PC-3 (cell line): Measurements from ENCODE around the gene GFOD1. TPM values are rescaled to one million over a fixed set of nuclear protein-coding genes. Genes with fewer than 3 reads are reported as not detected.

Experiments
- ATAC-seq: fragments of 200-7000 bp; cut with Tn5 transposase; 2 replicates; pipeline ENCODE4 v1.9.1; 2020; ENCODE audit warnings: mild to moderate bottlenecking, moderate library complexity
- BruUV-seq: library from RNA; stranded (reverse); fragments of 400-500 nt; replicated peaks from 2 replicates; lab custom pipeline; 2021; lab: Mats Ljungman, UMichigan
- CTCF ChIA-PET: fragments of 300-600 bp; sonication (Branson Sonifier 250); formaldehyde crosslinking; loops from one replicate; lab custom pipeline; 2022; ENCODE audit warnings: antibody characterized with exemption; lab: Charles Lee
- POLR2A ChIA-PET: fragments of 300-600 bp; sonication (Branson Sonifier 250); formaldehyde crosslinking; loops from one replicate; lab custom pipeline; 2022; ENCODE audit warnings: antibody characterized with exemption; ENCODE audit not compliant: unreplicated experiment; lab: Charles Lee
- DNase-seq: peaks from one replicate; pipeline ENCODE4 v3.0.0-alpha.2; 2015
- H2AFZ ChIP-seq: fragments of 300-600 bp; sonication (generic); 2 replicates; pipeline ENCODE4 v1.6.0; 2016; ENCODE audit warnings: antibody characterized with exemption, low read length
- H3F3A ChIP-seq: fragments of 300-600 bp; sonication (generic); one replicate; pipeline ENCODE4 v1.6.0; 2017; ENCODE audit warnings: antibody characterized with exemption, low read length, control low read depth, mild to moderate bottlenecking; ENCODE audit not compliant: unreplicated experiment
- H3K27ac ChIP-seq: fragments of 300-600 bp; sonication (generic); 2 replicates; pipeline ENCODE4 v1.5.1; 2016; ENCODE audit warnings: mild to moderate bottlenecking, low read length
- H3K27me3 ChIP-seq: fragments of 300-600 bp; sonication (generic); 2 replicates; pipeline ENCODE4 v1.6.1; 2016; ENCODE audit warnings: low read length, mixed read lengths
- H3K36me3 ChIP-seq: fragments of 300-600 bp; sonication (generic); 2 replicates; pipeline ENCODE4 v1.6.1; 2016; ENCODE audit warnings: low read depth, mixed run types, low read length, mixed read lengths
- H3K4me1 ChIP-seq: fragments of 300-600 bp; sonication (generic); 2 replicates; pipeline ENCODE4 v1.5.1; 2016; ENCODE audit warnings: low read length; ENCODE audit not compliant: insufficient read depth
- H3K4me2 ChIP-seq: fragments of 300-600 bp; sonication (generic); 2 replicates; pipeline ENCODE4 v1.6.0; 2016; ENCODE audit warnings: low read length
- H3K4me3 ChIP-seq: fragments of 300-600 bp; sonication (generic); 2 replicates; pipeline ENCODE4 v1.5.1; 2016; ENCODE audit warnings: mild to moderate bottlenecking, low read length, mixed read lengths
- H3K79me2 ChIP-seq: fragments of 300-600 bp; sonication (generic); 2 replicates; pipeline ENCODE4 v1.6.1; 2017; ENCODE audit warnings: low read length, mixed read lengths
- H3K9ac ChIP-seq: fragments of 300-600 bp; sonication (generic); 2 replicates; pipeline ENCODE4 v1.6.0; 2016; ENCODE audit warnings: mild to moderate bottlenecking, low read length
- H3K9me2 ChIP-seq: fragments of 300-600 bp; sonication (generic); replicated peaks from 2 replicates; pipeline ENCODE4 v1.6.1; 2016; ENCODE audit warnings: mixed run types, low read length, mixed read lengths
- H3K9me3 ChIP-seq: fragments of 300-600 bp; sonication (generic); 2 replicates; pipeline ENCODE4 v1.6.1; 2016; ENCODE audit warnings: low read length, mixed read lengths
- H4K20me1 ChIP-seq: fragments of 300-600 bp; sonication (generic); 2 replicates; pipeline ENCODE4 v1.6.1; 2016; ENCODE audit warnings: low read length, mixed read lengths
- EZH2 ChIP-seq: fragments of 300-600 bp; sonication (generic); IDR thresholded peaks from one replicate; pipeline ENCODE4 v1.6.1; 2017; ENCODE audit warnings: antibody characterized with exemption, mild to moderate bottlenecking, low read length; ENCODE audit not compliant: unreplicated experiment
- EZH2phosphoT487 ChIP-seq: fragments of 300-600 bp; sonication (generic); IDR thresholded peaks from 2 replicates; pipeline ENCODE4 v1.6.1; 2018; ENCODE audit warnings: mild to moderate bottlenecking, antibody characterized with exemption, low read length, borderline replicate concordance
- intact Hi-C: fragments of 100-400 bp; cut with micrococcal nuclease; formaldehyde crosslinking; loops from 2 replicates; pipeline ENCODE4 v1.9.0; 2023
- total RNA-seq: library from RNA; depleted of rRNA; stranded (reverse); fragments of >200 nt; gene quantifications from 2 replicates; pipeline ENCODE4 v1.2.3, GENCODE V29; 2014
- TF ChIP-seq, protein P1 (sequence below): fragments of 300-600 bp; sonication (generic); conservative IDR thresholded peaks from 2 replicates; pipeline ENCODE4 v1.5.1; 2017; ENCODE audit warnings: antibody characterized with exemption, low read depth, mild to moderate bottlenecking, low read length

The GFOD1 gene
- total RNA-seq, 1 experiment from 2014 or later, result 16.0 TPM

DNA sequence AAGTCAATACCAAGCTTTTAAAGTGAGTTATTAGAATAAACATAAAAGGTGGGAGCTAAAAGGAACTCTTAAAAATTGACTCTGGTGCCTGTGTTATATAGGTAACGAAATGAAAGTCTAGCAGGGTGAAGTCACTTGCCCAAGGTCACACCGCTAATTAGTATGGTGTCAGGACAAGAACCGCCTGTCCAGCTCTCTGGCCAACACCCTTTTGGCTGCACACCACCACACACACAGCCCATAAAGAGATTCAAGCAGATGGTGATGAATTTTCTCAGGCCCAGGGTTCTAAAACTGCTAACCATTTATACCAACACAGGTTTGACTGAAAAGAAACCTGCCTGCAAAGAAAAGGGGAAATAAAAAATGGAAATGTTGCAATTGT, 20.2 kb downstream of the GFOD1 start:
- no peaks in the 10 kb centered on the region for H3K9me2 ChIP-seq
- TF ChIP-seq EZH2phosphoT487 (no peak), EZH2 (no peak)
- TF ChIP-seq, protein P1, sequence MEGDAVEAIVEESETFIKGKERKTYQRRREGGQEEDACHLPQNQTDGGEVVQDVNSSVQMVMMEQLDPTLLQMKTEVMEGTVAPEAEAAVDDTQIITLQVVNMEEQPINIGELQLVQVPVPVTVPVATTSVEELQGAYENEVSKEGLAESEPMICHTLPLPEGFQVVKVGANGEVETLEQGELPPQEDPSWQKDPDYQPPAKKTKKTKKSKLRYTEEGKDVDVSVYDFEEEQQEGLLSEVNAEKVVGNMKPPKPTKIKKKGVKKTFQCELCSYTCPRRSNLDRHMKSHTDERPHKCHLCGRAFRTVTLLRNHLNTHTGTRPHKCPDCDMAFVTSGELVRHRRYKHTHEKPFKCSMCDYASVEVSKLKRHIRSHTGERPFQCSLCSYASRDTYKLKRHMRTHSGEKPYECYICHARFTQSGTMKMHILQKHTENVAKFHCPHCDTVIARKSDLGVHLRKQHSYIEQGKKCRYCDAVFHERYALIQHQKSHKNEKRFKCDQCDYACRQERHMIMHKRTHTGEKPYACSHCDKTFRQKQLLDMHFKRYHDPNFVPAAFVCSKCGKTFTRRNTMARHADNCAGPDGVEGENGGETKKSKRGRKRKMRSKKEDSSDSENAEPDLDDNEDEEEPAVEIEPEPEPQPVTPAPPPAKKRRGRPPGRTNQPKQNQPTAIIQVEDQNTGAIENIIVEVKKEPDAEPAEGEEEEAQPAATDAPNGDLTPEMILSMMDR, result no peak
- ChIA-PET CTCF (no interaction called here), POLR2A (no interaction called here)
- no peaks in the 10 kb centered on the region for H3K27me3 ChIP-seq
- no peaks in the 10 kb centered on the region for H4K20me1 ChIP-seq
- no peaks in the 10 kb centered on the region for H3K9me3 ChIP-seq
- peaks cover 5% of the 10 kb centered on the region; the same call in 1 of the 2 replicates for H3K36me3 ChIP-seq
- ATAC-seq (no peak), DNase-seq (no peak)
- H3K9ac ChIP-seq, result no peak overlapping the region
- H3K4me2 ChIP-seq, result no peak overlapping the region
- H3K27ac ChIP-seq, result no peak overlapping the region
- intact Hi-C loops, result no loop called here
- H3K4me1 ChIP-seq, result peaks cover 17% of the 10 kb centered on the region
- peaks cover 42% of the 10 kb centered on the region for H3K79me2 ChIP-seq
- H3K4me3 ChIP-seq, result no peak overlapping the region
- H3F3A ChIP-seq, result no peaks in the 10 kb centered on the region
- no TSS peak for BruUV-seq
- H2AFZ ChIP-seq, result no peak overlapping the region

DNA sequence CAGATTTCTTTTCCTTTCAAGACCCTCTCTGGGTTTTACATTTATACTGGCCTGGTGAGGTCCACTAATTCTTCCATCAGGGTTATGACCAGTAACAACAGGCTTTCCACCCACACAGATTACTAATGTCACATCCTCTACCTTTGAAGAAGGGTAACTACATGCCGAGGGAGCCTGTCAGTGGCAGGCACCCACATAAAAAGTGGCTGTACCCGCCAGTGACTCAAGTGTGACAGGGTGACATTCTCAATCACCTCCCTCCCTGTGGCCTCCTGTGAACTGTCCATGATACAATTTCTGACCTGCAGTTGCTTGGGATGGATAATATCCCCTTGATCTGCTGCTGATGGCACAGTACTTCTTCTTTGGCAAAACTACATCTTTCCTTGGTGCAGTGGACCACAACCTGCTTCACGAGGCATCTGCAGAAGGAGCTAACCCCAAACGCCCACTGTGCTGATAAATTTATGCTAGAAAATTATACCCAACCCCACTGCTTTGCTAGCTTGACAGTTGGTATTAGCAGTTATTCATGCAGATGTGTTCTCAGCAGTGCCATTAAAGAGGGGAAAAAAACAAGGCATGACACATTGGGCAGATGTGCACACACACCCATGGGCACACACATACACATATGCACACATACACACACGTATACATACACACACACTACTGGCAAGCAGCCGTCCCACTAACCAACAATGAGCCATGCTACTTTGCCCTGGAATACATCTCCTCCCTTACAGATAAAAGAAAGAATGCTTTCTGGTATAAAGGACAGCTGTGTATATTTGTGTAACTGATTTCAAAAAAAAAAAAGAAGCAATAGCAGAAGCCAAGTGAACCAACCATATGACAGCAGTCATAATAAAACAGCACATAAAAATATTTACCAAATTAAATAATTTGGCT, 20.8 kb downstream of the GFOD1 start:
- POLR2A ChIA-PET, result no interaction called here
- Histone ChIP-seq H3K9me2 (no peaks in the 10 kb centered on the region), H3K36me3 (peaks cover 5% of the 10 kb centered on the region; the same call in 1 of the 2 replicates), H3F3A (no peaks in the 10 kb centered on the region), H3K27ac (no peak overlapping the region), H3K79me2 (peaks cover 40% of the 10 kb centered on the region), H3K9me3 (no peaks in the 10 kb centered on the region), H3K4me3 (no peak overlapping the region), H4K20me1 (no peaks in the 10 kb centered on the region), H3K9ac (no peak overlapping the region), H2AFZ (no peak overlapping the region), H3K4me1 (peaks cover 17% of the 10 kb centered on the region), H3K4me2 (no peak overlapping the region), H3K27me3 (no peaks in the 10 kb centered on the region)
- peak; percentile 18 for ATAC-seq
- CTCF ChIA-PET, result no interaction called here
- intact Hi-C loops, result no loop called here
- TF ChIP-seq EZH2 (no peak), EZH2phosphoT487 (no peak)
- TF ChIP-seq, protein P1, result no peak
- no TSS peak for BruUV-seq
- DNase-seq, result no peak

GRCh38 chr6:13465734-13466133, 21.7 kb downstream of the GFOD1 start:
- Histone ChIP-seq H3K4me2 (peak overlapping the region; percentile 19; the same call in 1 of the 2 replicates), H3K9me2 (no peaks in the 10 kb centered on the region), H3K79me2 (peaks cover 34% of the 10 kb centered on the region), H3K4me3 (no peak overlapping the region), H3K27ac (no peak overlapping the region), H3K9ac (no peak overlapping the region), H3K4me1 (peaks cover 17% of the 10 kb centered on the region), H3F3A (no peaks in the 10 kb centered on the region), H3K27me3 (no peaks in the 10 kb centered on the region), H3K36me3 (peaks cover 5% of the 10 kb centered on the region; the same call in 1 of the 2 replicates), H4K20me1 (no peaks in the 10 kb centered on the region), H2AFZ (no peak overlapping the region), H3K9me3 (no peaks in the 10 kb centered on the region)
- TF ChIP-seq, protein P1, result no peak
- TF ChIP-seq EZH2phosphoT487 (no peak), EZH2 (no peak)
- BruUV-seq, result no TSS peak
- intact Hi-C loops, result no loop called here
- DNase-seq (no peak), ATAC-seq (peak; percentile 68)
- ChIA-PET POLR2A (no interaction called here), CTCF (no interaction called here)
